Hematopoietic multipotent progenitor cell treated with erythropoietin and hydrocortisone succinate and interleukin-3 and kit ligand, for 17 days (in vitro differentiated cells): ENCODE results near the gene ARSB.
"Not testable (repeated sequence)": the region's sequence is repeated elsewhere in the genome, so short reads cannot be mapped to it uniquely, and the experiment has no call there.

Experiments used
- DNase-seq: peaks from one replicate; pipeline ENCODE4 v3.0.0-alpha.2; 2015; ENCODE audit warnings: low spot score

The ARSB gene

DNA sequence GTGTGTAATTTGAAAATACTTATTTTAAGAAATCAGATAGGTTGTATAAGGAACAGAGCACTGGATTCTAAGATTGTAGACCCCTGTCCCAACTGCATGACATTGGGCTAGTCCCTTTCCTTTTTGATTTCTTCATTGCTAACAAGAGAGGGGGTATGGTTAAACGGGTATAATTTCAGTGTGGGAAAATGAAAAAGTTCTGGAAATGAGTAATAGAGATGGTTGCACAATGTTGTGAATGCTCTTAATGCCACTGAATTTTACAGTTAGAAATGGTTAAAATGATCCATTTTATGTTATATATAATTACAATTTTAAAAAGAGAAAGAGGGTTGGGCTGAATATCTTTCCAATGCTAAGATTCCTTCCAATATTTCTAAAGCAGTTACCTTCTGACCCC lies 233.2 kb downstream of the ARSB start:
- DNase-seq = no peak

DNA sequence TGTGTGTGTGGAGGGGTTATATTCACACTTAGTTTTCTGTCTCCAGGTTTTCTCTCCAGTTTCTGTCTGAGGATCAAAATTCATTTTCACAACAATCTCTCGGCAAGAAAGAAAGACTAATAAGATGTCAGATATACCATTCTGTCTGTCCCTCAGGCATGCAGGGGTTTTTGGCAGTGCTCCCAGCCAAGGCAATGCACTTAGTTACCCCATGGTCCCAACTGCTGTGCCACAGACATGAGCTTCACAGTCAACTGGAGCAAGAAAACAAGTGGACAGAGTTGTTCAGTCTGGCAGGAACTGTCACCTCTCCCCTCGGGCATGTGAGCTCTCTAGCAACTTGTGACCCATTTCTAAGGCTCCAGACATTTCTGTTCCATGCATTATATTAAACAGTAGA lies 234.8 kb downstream of the ARSB start:
- DNase-seq = no peak

DNA sequence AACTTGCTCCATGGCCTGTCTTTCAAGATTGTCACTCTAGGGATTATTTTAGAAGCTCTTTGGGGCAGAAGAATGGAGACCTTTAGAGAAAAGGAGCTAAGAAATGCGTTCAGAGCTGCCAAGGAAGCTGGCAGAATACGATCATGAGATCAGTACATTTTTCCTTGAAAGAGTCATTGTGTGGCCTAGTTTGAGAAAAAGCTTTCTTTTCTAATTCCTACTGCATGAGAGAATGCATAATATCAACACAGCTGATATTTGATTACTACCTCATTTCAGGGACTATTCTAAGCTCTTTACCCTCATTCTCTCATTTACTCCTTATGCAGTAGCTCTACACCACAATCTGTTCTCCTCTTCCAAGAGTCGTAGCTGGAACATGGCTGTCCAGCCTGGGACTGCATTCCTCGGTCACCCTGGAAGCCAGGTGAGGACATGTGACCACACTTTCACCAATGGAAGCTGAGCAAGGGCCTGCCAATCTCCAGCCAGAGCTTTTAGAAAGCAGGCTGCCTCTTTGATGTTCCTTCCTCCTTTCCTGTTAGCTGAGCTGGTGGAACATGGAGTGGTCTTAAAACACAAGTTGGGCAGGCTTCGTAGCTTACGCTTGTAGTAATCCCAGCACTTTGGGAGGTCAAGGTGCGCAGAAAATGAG lies 237.3 kb downstream of the ARSB start:
- no peak for DNase-seq

DNA sequence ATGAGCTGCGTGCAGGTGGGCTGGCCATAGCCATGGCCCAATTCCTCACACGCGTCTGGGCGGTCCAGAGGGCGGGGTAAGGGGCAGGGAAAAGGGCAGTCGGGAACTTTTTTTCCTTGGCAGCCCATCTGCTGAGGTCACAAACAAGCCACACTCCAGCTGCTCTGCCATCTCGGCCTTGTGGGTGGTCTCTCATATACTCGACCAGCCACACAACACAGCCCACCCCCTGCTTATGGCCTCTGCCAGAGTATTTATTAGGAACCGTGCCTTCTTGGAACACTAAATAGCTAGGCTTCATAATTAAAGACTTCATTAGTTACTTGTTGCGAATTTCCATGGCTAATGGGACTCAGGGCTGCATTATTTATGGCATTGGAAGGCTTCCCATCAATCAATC lies 238.1 kb downstream of the ARSB start:
- no peak for DNase-seq

DNA sequence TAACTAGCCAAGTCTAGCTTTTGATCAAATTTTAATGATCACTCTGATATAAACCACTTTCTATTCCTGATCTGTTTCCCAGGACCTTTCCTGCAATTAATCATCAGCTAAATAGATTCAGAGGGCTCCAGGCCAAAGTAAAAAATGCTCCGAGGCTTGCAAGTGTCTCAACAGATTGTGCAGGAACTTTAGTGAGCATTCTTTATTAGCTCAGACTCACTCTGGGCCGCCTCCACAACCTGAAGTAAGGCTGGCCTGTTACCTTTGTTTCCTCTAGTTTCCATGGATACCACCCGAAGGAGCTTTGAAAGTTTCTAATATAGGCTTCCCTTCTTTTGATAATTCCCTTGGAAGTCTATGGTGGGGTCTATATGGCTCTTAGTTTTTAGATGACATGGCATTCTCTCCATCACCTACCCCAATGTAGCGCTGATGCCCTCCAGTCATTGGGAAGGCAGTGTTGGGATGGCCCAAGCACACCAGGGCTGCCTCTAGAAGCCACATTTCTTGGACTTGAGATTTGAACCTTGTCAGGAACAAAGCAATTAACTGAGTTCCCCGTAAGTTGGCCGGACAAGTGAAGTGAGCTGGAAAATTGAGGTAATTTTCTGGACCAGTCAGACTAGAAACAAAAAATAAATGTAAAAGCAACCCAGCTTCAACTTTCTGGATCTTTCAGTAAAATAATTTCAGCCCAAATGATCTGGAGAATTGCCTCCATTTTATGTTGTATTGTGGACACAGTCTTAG lies 238.9 kb downstream of the ARSB start:
- DNase-seq = no peak

DNA sequence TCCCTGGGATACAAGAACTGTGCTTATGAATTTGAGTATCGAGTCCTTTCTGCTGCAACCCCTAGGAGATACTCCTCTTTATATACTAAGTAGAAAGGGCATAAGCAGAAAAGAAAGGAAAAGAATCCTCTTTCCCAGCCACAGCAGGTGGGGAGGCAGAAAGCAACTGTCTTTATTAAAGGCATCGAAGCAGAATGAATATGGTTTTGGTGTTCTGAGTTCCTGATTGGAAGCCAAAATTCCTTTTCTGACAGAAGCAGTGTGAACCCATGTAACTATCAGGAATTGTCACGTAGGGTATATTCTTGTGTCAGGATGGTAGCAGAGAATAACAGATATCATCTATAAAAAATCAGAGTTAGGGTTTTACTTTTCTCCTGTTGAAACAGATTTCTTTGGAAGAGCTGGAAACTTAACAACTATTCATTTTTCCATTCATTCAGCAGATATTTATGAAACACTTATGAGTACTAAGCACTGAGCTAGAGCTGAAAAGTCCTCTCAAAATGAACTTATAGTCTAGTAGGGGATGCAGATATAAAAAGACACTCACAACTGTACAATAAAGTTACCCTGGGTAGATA lies 240.1 kb downstream of the ARSB start:
- no peak for DNase-seq

DNA sequence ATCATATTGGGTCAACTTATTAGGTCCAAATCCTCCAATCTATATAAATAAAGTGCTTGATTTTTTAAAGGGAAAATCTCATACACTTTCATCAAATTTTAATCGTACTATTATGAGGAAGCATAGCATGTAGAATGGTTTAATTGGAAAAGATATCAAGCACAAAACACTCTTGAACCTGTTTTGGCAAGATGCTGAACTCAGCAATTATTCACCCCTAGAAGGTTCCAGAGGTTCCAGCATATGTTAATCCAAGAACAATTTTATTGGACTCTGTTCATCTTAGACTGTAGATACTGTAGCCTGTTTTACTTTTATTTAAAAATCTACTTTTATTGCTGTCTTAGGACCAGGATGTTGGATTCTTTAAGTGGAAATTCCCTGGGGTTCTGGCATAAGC lies 244.1 kb downstream of the ARSB start:
- DNase-seq = no peak

DNA sequence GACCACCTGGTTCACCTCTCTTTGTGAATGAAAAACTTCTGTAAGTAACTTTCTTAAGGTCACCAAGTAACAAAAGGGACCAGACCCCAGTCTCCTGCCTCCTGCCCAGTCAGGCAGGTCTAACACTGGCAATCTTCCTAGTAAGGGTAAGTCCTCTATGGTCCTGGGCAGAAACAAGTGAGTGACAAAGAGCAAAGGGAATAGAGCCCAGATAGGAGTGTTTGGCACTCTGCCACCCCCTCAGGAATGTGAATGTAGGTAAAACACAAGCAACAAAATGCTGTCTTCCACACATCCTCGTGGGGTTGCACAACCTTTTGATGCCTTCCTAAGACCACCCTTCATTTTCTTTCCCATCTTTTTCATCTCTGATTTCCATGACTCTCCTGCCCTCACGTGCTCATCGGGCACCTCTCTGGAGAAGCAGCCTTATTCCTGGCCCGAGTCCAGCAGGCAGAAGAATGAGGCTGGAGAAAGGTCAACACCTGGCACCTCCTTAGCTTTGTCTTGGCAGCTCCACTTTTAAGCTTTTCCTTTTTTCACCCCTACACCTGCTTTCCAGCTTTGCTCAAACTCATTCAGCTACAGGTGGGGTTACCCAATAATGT lies 246.3 kb downstream of the ARSB start:
- DNase-seq = no peak

DNA sequence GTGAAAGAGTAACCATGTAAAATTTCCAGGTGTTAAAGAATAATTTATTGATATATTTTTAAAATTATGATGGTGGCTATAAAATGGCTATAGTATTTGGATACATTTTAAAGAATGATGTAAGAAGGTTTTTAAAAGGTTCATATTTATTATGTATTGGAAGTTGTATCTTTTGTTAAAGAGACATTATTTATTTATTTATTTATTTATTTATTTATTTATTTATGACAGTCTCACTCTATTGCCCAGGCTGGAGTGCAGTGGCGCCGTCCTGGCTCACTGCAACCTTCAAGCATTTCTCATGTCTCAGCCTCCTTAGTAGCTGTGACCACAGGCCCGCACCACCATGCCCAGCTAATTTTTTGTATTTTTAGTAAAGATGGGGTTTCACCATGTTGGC lies 247.0 kb downstream of the ARSB start:
- DNase-seq = no peak

DNA sequence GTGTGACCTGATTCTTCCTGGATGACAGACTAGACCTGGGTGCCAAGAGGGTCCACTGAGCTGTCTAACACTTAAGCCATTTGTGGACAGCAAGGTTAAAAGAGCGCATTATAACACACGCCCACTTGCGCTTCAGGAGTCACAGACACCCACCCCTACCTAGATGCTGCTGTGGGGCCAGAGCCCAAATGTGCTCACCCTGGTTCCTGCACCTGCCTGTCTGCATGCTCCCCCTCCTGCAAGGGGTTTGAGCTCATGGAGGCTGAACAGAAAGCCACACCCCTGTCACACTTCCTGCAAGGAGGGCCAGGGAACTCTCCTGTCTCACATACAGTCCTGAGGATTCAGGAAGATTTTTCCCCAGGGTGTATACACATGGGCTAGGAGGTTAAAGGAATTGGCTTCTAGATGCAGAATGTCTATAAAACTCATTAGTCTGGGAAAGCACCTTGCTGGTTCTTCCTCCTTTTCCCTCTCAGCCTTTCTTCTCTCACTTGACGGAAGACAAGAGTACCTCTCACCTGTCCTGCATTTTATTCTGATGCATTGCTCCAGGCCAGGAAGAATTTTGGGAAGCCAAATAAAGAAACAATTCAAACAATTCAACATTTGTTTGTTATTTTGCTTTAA lies 249.2 kb downstream of the ARSB start:
- no peak for DNase-seq

DNA sequence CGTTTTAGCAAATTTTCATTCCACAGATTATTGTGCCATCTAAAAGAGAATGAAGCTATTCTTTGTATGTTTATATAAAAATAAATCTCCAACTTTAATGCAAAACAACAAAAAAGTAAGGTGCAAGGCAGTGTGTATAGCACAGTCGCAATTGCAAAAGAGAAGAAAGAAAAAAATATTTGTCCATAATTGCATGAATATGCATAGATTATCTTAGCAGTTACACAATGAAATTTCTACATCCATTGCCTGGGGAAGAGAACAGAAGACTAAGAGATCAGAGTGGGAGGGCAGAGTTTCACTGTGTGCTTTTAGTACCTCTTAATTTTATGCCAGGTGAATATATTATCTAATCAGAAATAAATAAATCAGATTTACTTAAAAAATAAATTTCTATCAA lies 250.2 kb downstream of the ARSB start:
- no peak for DNase-seq

DNA sequence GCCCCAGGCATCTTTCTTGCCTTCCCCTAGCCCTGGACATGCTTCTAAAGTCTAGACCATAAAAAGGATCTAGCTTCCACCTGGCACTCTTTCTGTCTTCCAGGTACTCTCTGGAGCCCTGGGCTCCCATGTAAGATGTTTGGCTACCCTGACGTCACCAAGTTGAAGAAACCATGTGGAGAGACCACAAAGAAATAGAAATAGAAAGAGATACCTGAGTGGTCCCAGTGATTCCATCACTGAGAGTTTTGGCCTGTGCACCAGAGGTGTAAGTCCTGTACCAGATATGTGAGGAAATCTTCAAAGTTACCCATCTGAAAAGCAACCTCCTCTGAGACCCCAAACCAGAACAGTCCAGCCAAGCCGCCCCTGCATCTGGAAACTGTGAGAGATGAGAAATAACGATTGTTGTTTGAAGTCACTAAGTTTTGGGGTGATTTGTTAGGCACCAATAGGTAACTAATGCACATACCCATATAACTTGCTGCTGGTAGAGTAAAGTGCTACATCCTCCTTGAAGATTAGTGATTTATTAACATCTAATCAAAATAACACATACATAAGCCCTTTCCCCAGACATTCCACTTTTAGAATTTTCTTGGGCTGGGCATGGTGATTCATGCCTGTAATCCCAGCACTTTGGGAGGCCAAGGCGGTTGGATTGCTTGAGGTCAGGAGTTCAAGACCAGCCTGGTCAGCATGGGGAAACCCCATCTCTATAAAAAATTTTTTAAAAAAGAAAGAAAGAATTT lies 250.8 kb downstream of the ARSB start:
- DNase-seq = no peak

DNA sequence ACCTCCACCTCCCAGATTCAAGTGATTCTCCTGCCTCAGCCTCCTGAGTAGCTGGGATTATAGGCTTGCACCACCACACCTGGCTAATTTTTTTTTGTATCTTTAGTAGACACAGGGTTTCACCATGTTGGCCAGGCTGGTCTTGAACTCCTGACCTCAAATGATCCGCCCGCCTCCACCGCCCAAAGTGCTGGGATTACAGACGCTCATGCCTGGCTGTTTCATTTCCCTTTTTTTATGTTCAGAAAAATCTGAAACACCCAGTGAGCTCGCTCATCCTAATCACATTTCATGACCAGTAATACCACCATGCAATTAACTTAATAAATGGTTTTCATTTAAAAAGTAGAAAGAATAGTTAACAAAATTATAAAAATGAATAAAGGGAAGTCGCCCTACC lies 252.4 kb downstream of the ARSB start:
- DNase-seq = not testable (repeated sequence)

DNA sequence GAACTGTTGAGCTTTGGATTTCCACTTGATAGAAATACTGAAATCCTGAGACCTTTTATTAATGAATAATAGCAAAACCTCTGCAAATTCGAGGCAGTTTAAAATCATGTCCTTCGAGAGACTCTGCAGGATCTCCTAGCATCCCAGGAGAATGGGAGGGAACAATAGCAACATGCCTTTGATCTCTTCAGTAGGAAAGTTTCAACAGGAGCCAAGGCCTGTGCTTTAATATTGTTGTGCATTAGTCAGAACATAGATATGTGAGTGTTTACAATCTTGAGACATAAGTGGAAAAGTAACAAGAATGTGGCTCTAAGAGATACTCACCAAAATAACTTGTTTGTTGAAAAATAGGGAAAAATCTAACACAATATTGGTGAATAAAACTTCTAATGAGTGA lies 253.2 kb downstream of the ARSB start:
- no peak for DNase-seq

DNA sequence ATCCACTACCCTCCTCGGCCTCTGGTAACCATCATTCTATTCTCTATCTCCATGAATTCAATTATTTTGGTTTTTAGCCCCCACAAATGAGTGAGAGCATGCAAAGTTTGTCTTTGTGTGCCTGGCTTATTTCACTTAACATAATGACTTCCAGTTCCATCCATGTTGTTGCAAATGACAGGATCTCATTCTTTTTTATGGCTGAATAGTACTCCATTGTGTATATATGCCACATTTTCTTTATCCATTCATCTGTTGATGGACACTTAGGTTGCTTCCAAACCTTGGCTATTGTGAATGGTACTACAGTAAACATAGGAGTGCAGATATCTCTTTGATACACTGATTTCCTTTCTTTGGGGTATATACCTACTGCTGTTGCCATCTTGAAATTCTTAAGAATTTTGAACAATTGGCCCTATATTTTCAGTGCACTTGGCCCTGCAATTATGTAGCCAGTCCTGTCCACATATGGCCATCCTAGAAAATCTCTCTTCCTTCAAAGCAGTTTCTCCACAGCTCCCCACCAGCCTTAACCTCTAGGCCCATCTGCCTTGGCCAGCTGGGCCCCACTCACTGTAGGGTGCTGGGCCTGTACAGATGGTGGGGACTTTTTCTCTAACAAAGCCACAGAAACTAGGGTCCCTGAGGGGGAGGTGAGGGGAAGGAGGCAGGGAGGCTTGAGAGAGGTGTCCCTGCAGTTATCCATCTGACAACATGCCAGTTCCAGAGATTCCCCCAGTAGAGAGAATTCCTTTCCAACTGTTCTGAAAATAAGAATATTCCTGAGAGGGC lies 254.6 kb downstream of the ARSB start:
- no peak for DNase-seq

DNA sequence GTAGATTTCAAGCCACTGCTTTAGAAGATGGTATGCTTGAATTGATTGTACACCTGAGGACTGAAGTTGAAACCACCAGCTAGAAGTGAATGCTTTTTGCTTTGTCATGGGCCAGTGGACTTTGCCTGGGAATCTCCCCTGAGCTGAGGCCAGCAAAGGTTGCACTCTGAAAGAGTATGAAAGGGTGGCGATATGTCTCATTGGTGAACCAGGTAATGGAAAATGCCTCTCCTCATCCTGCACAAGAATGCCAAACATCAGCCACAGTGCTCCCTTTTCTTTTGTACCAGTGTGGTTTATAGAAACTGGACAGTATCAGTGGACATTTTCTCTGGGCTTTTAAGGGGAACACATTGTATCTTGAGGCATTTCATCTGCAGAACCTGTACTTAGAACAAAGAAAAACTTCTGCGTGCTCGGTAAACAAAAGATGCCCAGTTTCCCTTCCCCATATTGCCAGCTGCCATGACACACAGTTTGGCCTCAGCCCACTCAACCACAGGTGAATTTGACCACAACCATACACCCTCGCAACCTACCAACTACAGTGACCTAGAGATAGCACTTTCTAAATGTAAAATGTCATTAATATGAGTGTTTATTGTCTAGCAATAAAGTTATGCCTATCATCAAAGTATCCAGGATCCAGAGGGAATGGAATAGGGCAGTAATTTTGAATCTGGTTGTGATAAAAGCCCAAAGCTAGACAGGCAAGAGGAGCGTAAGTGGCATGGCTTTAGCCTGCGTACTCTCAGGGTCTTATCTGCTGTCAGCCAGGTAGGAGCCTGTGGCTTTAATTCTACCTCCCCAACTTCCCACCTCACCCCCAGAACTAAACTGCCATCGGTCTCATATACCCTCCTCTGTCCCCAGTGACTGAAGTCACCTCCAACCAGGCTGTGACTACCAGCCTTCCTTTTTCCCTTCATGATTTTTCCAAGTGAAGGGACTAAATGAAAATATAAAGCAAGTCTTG lies 257.0 kb downstream of the ARSB start:
- no peak for DNase-seq
